Endothelial cell (in vitro differentiated cells): ENCODE results near the gene MYO7B. TPM values are rescaled to one million over a fixed set of nuclear protein-coding genes. Genes with fewer than 3 reads are reported as not detected.

ENCODE experiments used
- DNase-seq: peaks from one replicate; pipeline ENCODE4 v3.0.0; 2021; ENCODE audit warnings: low spot score
- H3K27ac Mint-ChIP-seq: one replicate; pipeline ENCODE4 v1.8.0; 2021; ENCODE audit warnings: mixed read lengths, inconsistent platforms; ENCODE audit not compliant: unreplicated experiment
- H3K27me3 Mint-ChIP-seq: one replicate; pipeline ENCODE4 v1.8.0; 2021; ENCODE audit warnings: mild to moderate bottlenecking, moderate library complexity, mixed read lengths, inconsistent platforms; ENCODE audit not compliant: unreplicated experiment
- H3K36me3 Mint-ChIP-seq: one replicate; pipeline ENCODE4 v1.8.0; 2021; ENCODE audit warnings: mild to moderate bottlenecking, low read depth, mixed read lengths, inconsistent platforms; ENCODE audit not compliant: unreplicated experiment
- H3K4me1 Mint-ChIP-seq: one replicate; pipeline ENCODE4 v1.8.0; 2021; ENCODE audit warnings: mild to moderate bottlenecking, mixed read lengths, inconsistent platforms; ENCODE audit not compliant: unreplicated experiment
- H3K4me3 Mint-ChIP-seq: one replicate; pipeline ENCODE4 v1.8.0; 2021; ENCODE audit warnings: mild to moderate bottlenecking, mixed read lengths, inconsistent platforms; ENCODE audit not compliant: unreplicated experiment
- H3K9me3 Mint-ChIP-seq: one replicate; pipeline ENCODE4 v1.8.0; 2021; ENCODE audit warnings: mixed read lengths, inconsistent platforms; ENCODE audit not compliant: unreplicated experiment
- long read RNA-seq: library from polyadenylated mRNA; unstranded; transcript quantifications from one replicate; pipeline ENCODE4 v2.0.0, GENCODE V29; 2020; ENCODE audit not compliant: unreplicated experiment
- total RNA-seq: library from RNA; stranded (reverse); fragmentation: NEBNext Ultra II Directional; extraction: Animal tissue kit (Norgen Biotek cat#: 25700); gene quantifications from one replicate; pipeline ENCODE4 v1.2.1, GENCODE V29; 2021; ENCODE audit not compliant: unreplicated experiment
- TF ChIP-seq, protein P1 (sequence below): fragments of 200-600 bp; sonication (generic); IDR thresholded peaks from one replicate; pipeline ENCODE4 v1.5.0; 2021; ENCODE audit warnings: antibody characterized with exemption; ENCODE audit not compliant: unreplicated experiment

The MYO7B gene
- total RNA-seq, result 0.90 TPM
- long read RNA-seq, partial matches to known transcripts, result 2 of 2 reads
- long read RNA-seq, other reads (novel, unspliced or antisense), result 0 of 2 reads

DNA sequence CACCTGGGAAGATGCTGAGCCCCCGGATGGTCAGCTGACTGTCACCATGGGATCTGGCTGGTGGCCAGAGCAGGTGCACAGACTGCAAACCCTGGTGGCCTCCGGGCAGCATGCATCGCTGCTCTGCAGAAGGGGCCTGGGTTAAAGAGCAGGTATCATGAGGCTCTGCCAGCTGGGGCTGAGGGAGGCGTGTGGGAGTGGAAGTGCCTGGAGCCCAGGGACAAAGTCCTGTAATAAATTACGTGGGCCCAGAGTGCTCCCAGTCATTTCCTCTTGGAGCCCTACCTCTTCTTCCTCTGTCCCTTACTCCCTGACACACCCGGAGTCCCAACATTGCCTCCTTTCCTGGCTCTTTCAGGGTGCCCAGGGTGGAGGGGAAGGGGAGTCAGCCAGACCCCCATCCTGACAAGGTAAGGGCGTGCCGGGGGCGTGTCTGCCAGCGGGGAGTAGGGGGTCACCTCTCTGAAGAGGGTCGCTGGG, at the start of gene MYO7B:
Gene MYO7B (plus strand): TSS at position 262 of the 480 bp plus-strand sequence. CDS start 24,040 bp downstream, outside the sequence.
- H3K27me3 Mint-ChIP-seq, result peaks cover 5% of the 10 kb centered on the region
- DNase-seq, result no peak

GRCh38 chr2:127485694-127486071, 49.8 kb upstream of the MYO7B start:
- no peak overlapping the region for H3K27ac Mint-ChIP-seq

More for the DNA sequence above, at the start of gene MYO7B:
- Mint-ChIP-seq H3K4me3 (no peak within 1 kb of the TSS), H3K27ac (no peak within 1 kb of the TSS), H3K4me1 (peaks cover 4% of the 10 kb centered on the region), H3K9me3 (no peaks in the 10 kb centered on the region), H3K36me3 (no peaks in the 10 kb centered on the region)
- TF ChIP-seq, protein P1, sequence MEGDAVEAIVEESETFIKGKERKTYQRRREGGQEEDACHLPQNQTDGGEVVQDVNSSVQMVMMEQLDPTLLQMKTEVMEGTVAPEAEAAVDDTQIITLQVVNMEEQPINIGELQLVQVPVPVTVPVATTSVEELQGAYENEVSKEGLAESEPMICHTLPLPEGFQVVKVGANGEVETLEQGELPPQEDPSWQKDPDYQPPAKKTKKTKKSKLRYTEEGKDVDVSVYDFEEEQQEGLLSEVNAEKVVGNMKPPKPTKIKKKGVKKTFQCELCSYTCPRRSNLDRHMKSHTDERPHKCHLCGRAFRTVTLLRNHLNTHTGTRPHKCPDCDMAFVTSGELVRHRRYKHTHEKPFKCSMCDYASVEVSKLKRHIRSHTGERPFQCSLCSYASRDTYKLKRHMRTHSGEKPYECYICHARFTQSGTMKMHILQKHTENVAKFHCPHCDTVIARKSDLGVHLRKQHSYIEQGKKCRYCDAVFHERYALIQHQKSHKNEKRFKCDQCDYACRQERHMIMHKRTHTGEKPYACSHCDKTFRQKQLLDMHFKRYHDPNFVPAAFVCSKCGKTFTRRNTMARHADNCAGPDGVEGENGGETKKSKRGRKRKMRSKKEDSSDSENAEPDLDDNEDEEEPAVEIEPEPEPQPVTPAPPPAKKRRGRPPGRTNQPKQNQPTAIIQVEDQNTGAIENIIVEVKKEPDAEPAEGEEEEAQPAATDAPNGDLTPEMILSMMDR, result no peak

GRCh38 chr2:127486247-127487058, 49.0 kb upstream of the MYO7B start:
- Mint-ChIP-seq H3K27me3 (peaks cover 1% of the 10 kb centered on the region), H3K27ac (peak overlapping the region; percentile 32), H3K4me3 (peak overlapping the region; percentile 84), H3K36me3 (peaks cover 45% of the 10 kb centered on the region), H3K9me3 (no peaks in the 10 kb centered on the region), H3K4me1 (no peaks in the 10 kb centered on the region)
- DNase-seq, result no peak
- TF ChIP-seq, protein P1, result no peak

More at GRCh38 chr2:127485694-127486071, 49.8 kb upstream of the MYO7B start:
- Mint-ChIP-seq H3K4me1 (peaks cover 1% of the 10 kb centered on the region), H3K4me3 (no peak overlapping the region), H3K36me3 (peaks cover 45% of the 10 kb centered on the region), H3K9me3 (no peaks in the 10 kb centered on the region), H3K27me3 (peaks cover 1% of the 10 kb centered on the region)
- TF ChIP-seq, protein P1, result no peak
- no peak for DNase-seq

GRCh38 chr2:127490283-127490682, 45.2 kb upstream of the MYO7B start:
- Mint-ChIP-seq H3K27ac (no peak overlapping the region), H3K4me3 (no peak overlapping the region), H3K9me3 (no peaks in the 10 kb centered on the region), H3K36me3 (peaks cover 43% of the 10 kb centered on the region), H3K27me3 (peaks cover 3% of the 10 kb centered on the region), H3K4me1 (no peaks in the 10 kb centered on the region)
- no peak for DNase-seq
- TF ChIP-seq, protein P1, result no peak

- H3K4me1 Mint-ChIP-seq, result no peaks in the 10 kb centered on the region
- no peak for DNase-seq
- TF ChIP-seq, protein P1, result no peak
- no peaks in the 10 kb centered on the region for H3K9me3 Mint-ChIP-seq
- H3K36me3 Mint-ChIP-seq, result peaks cover 35% of the 10 kb centered on the region
- peaks cover 2% of the 10 kb centered on the region for H3K27me3 Mint-ChIP-seq
- no peak overlapping the region for H3K4me3 Mint-ChIP-seq
- no peak overlapping the region for H3K27ac Mint-ChIP-seq
Measured at GRCh38 chr2:127498386-127498785, 37.1 kb upstream of the MYO7B start.
